ENCODE data around the gene ARHGEF17.

GRCh38 chr11:73311394-73311869 lies 3.4 kb downstream of the ARHGEF17 start:
- TF ChIP-seq EZH2 (IDR thresholded peaks at IDR 0.05), result no peak
- TF ChIP-seq CTCF (IDR thresholded peaks at IDR 0.05), result no peak
- no peak for TF ChIP-seq EZH2phosphoT487 (IDR thresholded peaks at IDR 0.05)

All from neural progenitor cell (in vitro differentiated cells).